HEK293 (cell line): ENCODE data around the gene ZNF45.

ENCODE experiments used
- KLF9 ChIP-seq: fragments of 450-650 bp; formaldehyde crosslinking; IDR thresholded peaks from 2 replicates; pipeline ENCODE4 v1.5.1; 2016; ENCODE audit warnings: missing biosample characterization, missing genetic modification characterization, low read depth
- ZFP69B ChIP-seq: fragments of 450-650 bp; formaldehyde crosslinking; IDR thresholded peaks from 2 replicates; pipeline ENCODE4 v1.5.1; 2016; ENCODE audit warnings: missing biosample characterization, missing genetic modification characterization
- ZNF2 ChIP-seq: fragments of 450-650 bp; formaldehyde crosslinking; IDR thresholded peaks from 2 replicates; pipeline ENCODE4 v1.5.1; 2016; ENCODE audit warnings: missing biosample characterization, missing genetic modification characterization
- ZNF350 ChIP-seq: fragments of 450-650 bp; formaldehyde crosslinking; IDR thresholded peaks from 2 replicates; pipeline ENCODE4 v1.5.0; 2017; ENCODE audit warnings: missing biosample characterization, mild to moderate bottlenecking, missing genetic modification characterization
- ZNF521 ChIP-seq: fragments of 450-650 bp; formaldehyde crosslinking; IDR thresholded peaks from 2 replicates; pipeline ENCODE4 v1.5.1; 2017; ENCODE audit warnings: missing biosample characterization, mild to moderate bottlenecking, missing genetic modification characterization
- ZNF596 ChIP-seq: fragments of 450-650 bp; IDR thresholded peaks from 2 replicates; pipeline ENCODE4 v1.5.0; 2018; ENCODE audit warnings: missing biosample characterization, mild to moderate bottlenecking, missing genetic modification characterization, moderate library complexity
- ZNF600 ChIP-seq: fragments of 450-650 bp; formaldehyde crosslinking; IDR thresholded peaks from 2 replicates; pipeline ENCODE4 v1.5.1; 2016; ENCODE audit warnings: missing biosample characterization, missing genetic modification characterization
- ZNF610 ChIP-seq: fragments of 450-650 bp; formaldehyde crosslinking; IDR thresholded peaks from 2 replicates; pipeline ENCODE4 v1.5.1; 2016; ENCODE audit warnings: missing biosample characterization, missing genetic modification characterization, borderline replicate concordance
- ZNF654 ChIP-seq: fragments of 450-650 bp; formaldehyde crosslinking; IDR thresholded peaks from 2 replicates; pipeline ENCODE4 v1.5.1; 2016; ENCODE audit warnings: low read depth, missing biosample characterization, missing genetic modification characterization
- ZNF670 ChIP-seq: fragments of 450-650 bp; formaldehyde crosslinking; IDR thresholded peaks from 2 replicates; pipeline ENCODE4 v1.5.1; 2016; ENCODE audit warnings: missing biosample characterization, missing genetic modification characterization, low read depth
- ZNF677 ChIP-seq: fragments of 450-650 bp; IDR thresholded peaks from 2 replicates; pipeline ENCODE4 v1.5.0; 2018; ENCODE audit warnings: missing biosample characterization, mild to moderate bottlenecking, missing genetic modification characterization, moderate library complexity
- ZNF792 ChIP-seq: fragments of 450-650 bp; formaldehyde crosslinking; IDR thresholded peaks from 2 replicates; pipeline ENCODE4 v1.5.1; 2016; ENCODE audit warnings: missing biosample characterization, missing genetic modification characterization
- TF ChIP-seq, protein P1 (sequence below): fragments of 450-650 bp; formaldehyde crosslinking; IDR thresholded peaks from 2 replicates; pipeline ENCODE4 v1.5.1; 2017; ENCODE audit warnings: missing biosample characterization, missing genetic modification characterization
- TF ChIP-seq, protein P2 (sequence below): fragments of 450-650 bp; formaldehyde crosslinking; IDR thresholded peaks from 2 replicates; pipeline ENCODE4 v1.5.1; 2016; ENCODE audit warnings: missing biosample characterization, missing genetic modification characterization, borderline replicate concordance
- TF ChIP-seq, protein P3 (sequence below): fragments of 450-650 bp; formaldehyde crosslinking; IDR thresholded peaks from 2 replicates; pipeline ENCODE4 v1.5.1; 2016; ENCODE audit warnings: missing biosample characterization, missing genetic modification characterization
- TF ChIP-seq, protein P4 (sequence below): fragments of 450-650 bp; formaldehyde crosslinking; IDR thresholded peaks from 2 replicates; pipeline ENCODE4 v1.5.1; 2016; ENCODE audit warnings: missing biosample characterization, missing genetic modification characterization
- TF ChIP-seq, protein P5 (sequence below): fragments of 450-650 bp; formaldehyde crosslinking; IDR thresholded peaks from 2 replicates; pipeline ENCODE4 v1.5.1; 2017; ENCODE audit warnings: missing biosample characterization, missing genetic modification characterization
- TF ChIP-seq, protein P6 (sequence below): fragments of 450-650 bp; formaldehyde crosslinking; IDR thresholded peaks from 2 replicates; pipeline ENCODE4 v1.5.1; 2016; ENCODE audit warnings: missing biosample characterization, missing genetic modification characterization
- TF ChIP-seq, protein P7 (sequence below): fragments of 450-650 bp; formaldehyde crosslinking; IDR thresholded peaks from 2 replicates; pipeline ENCODE4 v1.5.1; 2017; ENCODE audit warnings: missing biosample characterization, missing genetic modification characterization

ZNF45 gene

DNA sequence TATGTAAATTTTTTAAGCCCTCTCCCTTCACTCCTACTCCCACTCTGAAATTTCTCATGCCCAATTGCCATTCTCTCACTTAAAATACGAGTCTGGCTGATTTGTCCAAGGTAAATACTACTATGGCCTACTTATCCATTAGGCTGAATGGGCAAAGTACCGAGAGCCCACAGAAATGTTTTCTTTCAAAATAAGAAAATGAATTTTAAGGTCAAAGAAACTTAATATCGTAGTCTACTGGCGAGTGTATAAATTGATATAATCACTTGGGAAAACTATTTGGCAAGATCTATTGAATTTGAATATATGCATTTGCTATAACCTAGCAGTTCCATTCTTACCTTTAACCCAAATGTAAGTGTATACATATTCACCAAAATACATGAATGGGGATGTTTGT is 32.7 kb downstream of the ZNF45 start (continued):
- TF ChIP-seq, protein P1, sequence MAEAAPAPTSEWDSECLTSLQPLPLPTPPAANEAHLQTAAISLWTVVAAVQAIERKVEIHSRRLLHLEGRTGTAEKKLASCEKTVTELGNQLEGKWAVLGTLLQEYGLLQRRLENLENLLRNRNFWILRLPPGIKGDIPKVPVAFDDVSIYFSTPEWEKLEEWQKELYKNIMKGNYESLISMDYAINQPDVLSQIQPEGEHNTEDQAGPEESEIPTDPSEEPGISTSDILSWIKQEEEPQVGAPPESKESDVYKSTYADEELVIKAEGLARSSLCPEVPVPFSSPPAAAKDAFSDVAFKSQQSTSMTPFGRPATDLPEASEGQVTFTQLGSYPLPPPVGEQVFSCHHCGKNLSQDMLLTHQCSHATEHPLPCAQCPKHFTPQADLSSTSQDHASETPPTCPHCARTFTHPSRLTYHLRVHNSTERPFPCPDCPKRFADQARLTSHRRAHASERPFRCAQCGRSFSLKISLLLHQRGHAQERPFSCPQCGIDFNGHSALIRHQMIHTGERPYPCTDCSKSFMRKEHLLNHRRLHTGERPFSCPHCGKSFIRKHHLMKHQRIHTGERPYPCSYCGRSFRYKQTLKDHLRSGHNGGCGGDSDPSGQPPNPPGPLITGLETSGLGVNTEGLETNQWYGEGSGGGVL (tag by site-specific recombination), result no peak
- TF ChIP-seq ZNF792 (tag by site-specific recombination) (no peak), ZNF654 (tag by site-specific recombination) (no peak), ZNF600 (tag by site-specific recombination) (no peak), ZNF670 (tag by site-specific recombination) (no peak), ZNF677 (tag by site-specific recombination) (no peak), ZNF521 (tag by site-specific recombination) (no peak), ZNF2 (no peak), ZNF350 (tag by site-specific recombination) (0 out of 2 replicates have a peak, but pooled peaks have one; percentile 8), ZNF596 (tag by site-specific recombination) (no peak), ZNF610 (tag by site-specific recombination) (no peak), KLF9 (tag by site-specific recombination) (no peak), ZFP69B (no peak)
- TF ChIP-seq, protein P2, sequence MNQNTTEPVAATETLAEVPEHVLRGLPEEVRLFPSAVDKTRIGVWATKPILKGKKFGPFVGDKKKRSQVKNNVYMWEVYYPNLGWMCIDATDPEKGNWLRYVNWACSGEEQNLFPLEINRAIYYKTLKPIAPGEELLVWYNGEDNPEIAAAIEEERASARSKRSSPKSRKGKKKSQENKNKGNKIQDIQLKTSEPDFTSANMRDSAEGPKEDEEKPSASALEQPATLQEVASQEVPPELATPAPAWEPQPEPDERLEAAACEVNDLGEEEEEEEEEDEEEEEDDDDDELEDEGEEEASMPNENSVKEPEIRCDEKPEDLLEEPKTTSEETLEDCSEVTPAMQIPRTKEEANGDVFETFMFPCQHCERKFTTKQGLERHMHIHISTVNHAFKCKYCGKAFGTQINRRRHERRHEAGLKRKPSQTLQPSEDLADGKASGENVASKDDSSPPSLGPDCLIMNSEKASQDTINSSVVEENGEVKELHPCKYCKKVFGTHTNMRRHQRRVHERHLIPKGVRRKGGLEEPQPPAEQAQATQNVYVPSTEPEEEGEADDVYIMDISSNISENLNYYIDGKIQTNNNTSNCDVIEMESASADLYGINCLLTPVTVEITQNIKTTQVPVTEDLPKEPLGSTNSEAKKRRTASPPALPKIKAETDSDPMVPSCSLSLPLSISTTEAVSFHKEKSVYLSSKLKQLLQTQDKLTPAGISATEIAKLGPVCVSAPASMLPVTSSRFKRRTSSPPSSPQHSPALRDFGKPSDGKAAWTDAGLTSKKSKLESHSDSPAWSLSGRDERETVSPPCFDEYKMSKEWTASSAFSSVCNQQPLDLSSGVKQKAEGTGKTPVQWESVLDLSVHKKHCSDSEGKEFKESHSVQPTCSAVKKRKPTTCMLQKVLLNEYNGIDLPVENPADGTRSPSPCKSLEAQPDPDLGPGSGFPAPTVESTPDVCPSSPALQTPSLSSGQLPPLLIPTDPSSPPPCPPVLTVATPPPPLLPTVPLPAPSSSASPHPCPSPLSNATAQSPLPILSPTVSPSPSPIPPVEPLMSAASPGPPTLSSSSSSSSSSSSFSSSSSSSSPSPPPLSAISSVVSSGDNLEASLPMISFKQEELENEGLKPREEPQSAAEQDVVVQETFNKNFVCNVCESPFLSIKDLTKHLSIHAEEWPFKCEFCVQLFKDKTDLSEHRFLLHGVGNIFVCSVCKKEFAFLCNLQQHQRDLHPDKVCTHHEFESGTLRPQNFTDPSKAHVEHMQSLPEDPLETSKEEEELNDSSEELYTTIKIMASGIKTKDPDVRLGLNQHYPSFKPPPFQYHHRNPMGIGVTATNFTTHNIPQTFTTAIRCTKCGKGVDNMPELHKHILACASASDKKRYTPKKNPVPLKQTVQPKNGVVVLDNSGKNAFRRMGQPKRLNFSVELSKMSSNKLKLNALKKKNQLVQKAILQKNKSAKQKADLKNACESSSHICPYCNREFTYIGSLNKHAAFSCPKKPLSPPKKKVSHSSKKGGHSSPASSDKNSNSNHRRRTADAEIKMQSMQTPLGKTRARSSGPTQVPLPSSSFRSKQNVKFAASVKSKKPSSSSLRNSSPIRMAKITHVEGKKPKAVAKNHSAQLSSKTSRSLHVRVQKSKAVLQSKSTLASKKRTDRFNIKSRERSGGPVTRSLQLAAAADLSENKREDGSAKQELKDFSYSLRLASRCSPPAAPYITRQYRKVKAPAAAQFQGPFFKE (tag by site-specific recombination), result no peak
- TF ChIP-seq, protein P3, sequence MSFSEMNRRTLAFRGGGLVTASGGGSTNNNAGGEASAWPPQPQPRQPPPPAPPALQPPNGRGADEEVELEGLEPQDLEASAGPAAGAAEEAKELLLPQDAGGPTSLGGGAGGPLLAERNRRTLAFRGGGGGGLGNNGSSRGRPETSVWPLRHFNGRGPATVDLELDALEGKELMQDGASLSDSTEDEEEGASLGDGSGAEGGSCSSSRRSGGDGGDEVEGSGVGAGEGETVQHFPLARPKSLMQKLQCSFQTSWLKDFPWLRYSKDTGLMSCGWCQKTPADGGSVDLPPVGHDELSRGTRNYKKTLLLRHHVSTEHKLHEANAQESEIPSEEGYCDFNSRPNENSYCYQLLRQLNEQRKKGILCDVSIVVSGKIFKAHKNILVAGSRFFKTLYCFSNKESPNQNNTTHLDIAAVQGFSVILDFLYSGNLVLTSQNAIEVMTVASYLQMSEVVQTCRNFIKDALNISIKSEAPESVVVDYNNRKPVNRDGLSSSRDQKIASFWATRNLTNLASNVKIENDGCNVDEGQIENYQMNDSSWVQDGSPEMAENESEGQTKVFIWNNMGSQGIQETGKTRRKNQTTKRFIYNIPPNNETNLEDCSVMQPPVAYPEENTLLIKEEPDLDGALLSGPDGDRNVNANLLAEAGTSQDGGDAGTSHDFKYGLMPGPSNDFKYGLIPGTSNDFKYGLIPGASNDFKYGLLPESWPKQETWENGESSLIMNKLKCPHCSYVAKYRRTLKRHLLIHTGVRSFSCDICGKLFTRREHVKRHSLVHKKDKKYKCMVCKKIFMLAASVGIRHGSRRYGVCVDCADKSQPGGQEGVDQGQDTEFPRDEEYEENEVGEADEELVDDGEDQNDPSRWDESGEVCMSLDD (tag by site-specific recombination), result no peak
- TF ChIP-seq, protein P4, sequence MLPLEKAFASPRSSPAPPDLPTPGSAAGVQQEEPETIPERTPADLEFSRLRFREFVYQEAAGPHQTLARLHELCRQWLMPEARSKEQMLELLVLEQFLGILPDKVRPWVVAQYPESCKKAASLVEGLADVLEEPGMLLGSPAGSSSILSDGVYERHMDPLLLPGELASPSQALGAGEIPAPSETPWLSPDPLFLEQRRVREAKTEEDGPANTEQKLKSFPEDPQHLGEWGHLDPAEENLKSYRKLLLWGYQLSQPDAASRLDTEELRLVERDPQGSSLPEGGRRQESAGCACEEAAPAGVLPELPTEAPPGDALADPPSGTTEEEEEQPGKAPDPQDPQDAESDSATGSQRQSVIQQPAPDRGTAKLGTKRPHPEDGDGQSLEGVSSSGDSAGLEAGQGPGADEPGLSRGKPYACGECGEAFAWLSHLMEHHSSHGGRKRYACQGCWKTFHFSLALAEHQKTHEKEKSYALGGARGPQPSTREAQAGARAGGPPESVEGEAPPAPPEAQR, result no peak
- TF ChIP-seq, protein P5, sequence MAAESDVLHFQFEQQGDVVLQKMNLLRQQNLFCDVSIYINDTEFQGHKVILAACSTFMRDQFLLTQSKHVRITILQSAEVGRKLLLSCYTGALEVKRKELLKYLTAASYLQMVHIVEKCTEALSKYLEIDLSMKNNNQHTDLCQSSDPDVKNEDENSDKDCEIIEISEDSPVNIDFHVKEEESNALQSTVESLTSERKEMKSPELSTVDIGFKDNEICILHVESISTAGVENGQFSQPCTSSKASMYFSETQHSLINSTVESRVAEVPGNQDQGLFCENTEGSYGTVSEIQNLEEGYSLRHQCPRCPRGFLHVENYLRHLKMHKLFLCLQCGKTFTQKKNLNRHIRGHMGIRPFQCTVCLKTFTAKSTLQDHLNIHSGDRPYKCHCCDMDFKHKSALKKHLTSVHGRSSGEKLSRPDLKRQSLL (tag by site-specific recombination), result no peak
- TF ChIP-seq, protein P6, sequence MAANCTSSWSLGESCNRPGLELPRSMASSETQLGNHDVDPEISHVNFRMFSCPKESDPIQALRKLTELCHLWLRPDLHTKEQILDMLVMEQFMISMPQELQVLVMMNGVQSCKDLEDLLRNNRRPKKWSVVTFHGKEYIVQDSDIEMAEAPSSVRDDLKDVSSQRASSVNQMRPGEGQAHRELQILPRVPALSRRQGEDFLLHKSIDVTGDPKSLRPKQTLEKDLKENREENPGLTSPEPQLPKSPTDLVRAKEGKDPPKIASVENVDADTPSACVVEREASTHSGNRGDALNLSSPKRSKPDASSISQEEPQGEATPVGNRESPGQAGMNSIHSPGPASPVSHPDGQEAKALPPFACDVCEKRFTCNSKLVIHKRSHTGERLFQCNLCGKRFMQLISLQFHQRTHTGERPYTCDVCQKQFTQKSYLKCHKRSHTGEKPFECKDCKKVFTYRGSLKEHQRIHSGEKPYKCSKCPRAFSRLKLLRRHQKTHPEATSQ (tag by site-specific recombination), result 0 out of 2 replicates have a peak, but pooled peaks have one; percentile 2
- TF ChIP-seq, protein P7, sequence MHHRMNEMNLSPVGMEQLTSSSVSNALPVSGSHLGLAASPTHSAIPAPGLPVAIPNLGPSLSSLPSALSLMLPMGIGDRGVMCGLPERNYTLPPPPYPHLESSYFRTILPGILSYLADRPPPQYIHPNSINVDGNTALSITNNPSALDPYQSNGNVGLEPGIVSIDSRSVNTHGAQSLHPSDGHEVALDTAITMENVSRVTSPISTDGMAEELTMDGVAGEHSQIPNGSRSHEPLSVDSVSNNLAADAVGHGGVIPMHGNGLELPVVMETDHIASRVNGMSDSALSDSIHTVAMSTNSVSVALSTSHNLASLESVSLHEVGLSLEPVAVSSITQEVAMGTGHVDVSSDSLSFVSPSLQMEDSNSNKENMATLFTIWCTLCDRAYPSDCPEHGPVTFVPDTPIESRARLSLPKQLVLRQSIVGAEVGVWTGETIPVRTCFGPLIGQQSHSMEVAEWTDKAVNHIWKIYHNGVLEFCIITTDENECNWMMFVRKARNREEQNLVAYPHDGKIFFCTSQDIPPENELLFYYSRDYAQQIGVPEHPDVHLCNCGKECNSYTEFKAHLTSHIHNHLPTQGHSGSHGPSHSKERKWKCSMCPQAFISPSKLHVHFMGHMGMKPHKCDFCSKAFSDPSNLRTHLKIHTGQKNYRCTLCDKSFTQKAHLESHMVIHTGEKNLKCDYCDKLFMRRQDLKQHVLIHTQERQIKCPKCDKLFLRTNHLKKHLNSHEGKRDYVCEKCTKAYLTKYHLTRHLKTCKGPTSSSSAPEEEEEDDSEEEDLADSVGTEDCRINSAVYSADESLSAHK (tag by site-specific recombination), result no peak
